ENCODE data around the gene KCNQ1. TPM values are rescaled to one million over a fixed set of nuclear protein-coding genes. Genes with fewer than 3 reads are reported as not detected.

The KCNQ1 gene
- total and polyA plus RNA-seq, 8 donors: 7.1 to 37.7 (median 9.9) TPM

DNA sequence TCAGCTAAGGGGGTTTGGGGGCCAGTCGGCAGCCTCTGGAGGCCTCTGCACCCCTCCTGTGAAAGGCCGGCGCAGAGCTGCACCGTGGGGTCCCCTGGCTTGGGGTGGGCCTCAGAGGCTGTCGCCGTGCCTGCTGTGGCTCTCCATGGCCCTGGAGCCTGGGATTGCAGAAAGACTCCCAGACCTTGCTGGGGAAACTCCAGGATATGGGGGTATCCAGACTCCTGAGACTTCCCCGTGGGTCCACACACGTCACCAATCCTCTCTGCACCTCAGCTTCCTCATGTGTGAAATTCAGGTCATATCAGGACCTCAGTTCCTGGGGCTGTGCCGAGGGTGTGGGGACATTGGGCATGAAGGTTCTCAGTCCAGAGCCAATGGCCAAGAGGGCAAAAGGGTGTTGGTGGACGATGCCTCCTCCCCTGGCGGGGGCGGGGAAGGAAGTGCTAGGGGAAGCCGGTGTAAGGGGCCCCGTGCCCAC is 97.1 kb downstream of the KCNQ1 start:
- TF ChIP-seq, protein P1, sequence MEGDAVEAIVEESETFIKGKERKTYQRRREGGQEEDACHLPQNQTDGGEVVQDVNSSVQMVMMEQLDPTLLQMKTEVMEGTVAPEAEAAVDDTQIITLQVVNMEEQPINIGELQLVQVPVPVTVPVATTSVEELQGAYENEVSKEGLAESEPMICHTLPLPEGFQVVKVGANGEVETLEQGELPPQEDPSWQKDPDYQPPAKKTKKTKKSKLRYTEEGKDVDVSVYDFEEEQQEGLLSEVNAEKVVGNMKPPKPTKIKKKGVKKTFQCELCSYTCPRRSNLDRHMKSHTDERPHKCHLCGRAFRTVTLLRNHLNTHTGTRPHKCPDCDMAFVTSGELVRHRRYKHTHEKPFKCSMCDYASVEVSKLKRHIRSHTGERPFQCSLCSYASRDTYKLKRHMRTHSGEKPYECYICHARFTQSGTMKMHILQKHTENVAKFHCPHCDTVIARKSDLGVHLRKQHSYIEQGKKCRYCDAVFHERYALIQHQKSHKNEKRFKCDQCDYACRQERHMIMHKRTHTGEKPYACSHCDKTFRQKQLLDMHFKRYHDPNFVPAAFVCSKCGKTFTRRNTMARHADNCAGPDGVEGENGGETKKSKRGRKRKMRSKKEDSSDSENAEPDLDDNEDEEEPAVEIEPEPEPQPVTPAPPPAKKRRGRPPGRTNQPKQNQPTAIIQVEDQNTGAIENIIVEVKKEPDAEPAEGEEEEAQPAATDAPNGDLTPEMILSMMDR (IDR thresholded peaks at IDR 0.05): no peak
- Histone ChIP-seq H3K27ac (no peak overlapping the region), H3K27me3 (no peaks in the 10 kb centered on the region), H3K36me3 (no peaks in the 10 kb centered on the region), H3K4me3 (no peak overlapping the region), H3K9me3 (no peaks in the 10 kb centered on the region), H3K4me1 (no peaks in the 10 kb centered on the region)
- DNase-seq (peak in 2 of 4 donors; percentile 23 to 54), ATAC-seq (no peak)
- intact Hi-C loops (cut with DNase I): no loop called here

DNA sequence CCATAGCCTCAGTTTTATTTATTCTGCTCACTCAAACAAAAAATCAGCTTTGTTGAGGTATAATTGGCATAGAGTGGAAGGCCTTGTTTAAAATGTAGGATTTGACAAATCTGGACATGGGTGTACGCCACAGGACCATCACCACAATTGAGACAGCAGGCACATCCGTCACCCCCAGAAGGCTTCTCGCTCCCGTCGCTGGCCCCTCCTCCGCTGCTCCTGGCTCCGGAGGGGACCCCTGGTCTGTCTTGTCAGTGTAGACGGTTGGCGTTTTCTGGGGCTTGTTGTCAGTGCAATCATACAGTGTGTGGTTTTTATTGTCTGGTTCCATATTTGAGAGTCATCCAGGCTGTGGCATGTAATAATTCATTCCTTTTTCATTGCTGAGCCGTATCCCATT is 97.6 kb downstream of the KCNQ1 start:
- DNase-seq (peak in 1 of 4 donors; percentile 37), ATAC-seq (no peak)
- no peaks in the 10 kb centered on the region for H3K9me3 ChIP-seq
- no peak overlapping the region for H3K4me3 ChIP-seq
- H3K36me3 ChIP-seq: no peaks in the 10 kb centered on the region
- TF ChIP-seq, protein P1 (IDR thresholded peaks at IDR 0.05): no peak
- no peaks in the 10 kb centered on the region for H3K4me1 ChIP-seq
- H3K27ac ChIP-seq: no peak overlapping the region
- intact Hi-C loops (cut with DNase I): no loop called here
- H3K27me3 ChIP-seq: no peaks in the 10 kb centered on the region

DNA sequence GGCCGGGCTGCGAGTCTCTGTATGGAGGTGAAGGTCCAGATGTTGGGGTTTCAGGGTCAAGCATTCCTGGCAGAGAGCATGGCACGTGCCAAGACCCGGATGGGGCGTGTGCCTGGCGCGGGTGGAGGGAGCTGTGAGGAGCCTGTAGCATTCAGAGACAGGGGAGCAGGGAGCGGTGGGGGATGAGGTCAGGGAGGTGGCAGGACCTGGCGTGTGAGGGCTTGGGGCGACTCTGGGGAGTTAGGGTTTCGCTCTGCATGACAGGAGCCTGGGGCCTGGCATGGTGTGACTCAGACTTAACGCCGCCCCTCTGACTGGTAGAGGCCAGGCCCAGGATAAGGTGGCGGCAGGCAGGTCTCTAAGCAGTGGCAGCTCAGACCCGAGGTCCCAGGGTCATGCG is 103.0 kb downstream of the KCNQ1 start:
- no peaks in the 10 kb centered on the region for H3K36me3 ChIP-seq
- no peaks in the 10 kb centered on the region for H3K4me1 ChIP-seq
- TF ChIP-seq, protein P1 (IDR thresholded peaks at IDR 0.05): no peak
- no peak overlapping the region for H3K27ac ChIP-seq
- no peaks in the 10 kb centered on the region for H3K9me3 ChIP-seq
- no peak for ATAC-seq
- peak in 1 of 4 donors; percentile 19 for DNase-seq
- intact Hi-C loops (cut with DNase I): no loop called here
- H3K27me3 ChIP-seq: no peaks in the 10 kb centered on the region
- no peak overlapping the region for H3K4me3 ChIP-seq

DNA sequence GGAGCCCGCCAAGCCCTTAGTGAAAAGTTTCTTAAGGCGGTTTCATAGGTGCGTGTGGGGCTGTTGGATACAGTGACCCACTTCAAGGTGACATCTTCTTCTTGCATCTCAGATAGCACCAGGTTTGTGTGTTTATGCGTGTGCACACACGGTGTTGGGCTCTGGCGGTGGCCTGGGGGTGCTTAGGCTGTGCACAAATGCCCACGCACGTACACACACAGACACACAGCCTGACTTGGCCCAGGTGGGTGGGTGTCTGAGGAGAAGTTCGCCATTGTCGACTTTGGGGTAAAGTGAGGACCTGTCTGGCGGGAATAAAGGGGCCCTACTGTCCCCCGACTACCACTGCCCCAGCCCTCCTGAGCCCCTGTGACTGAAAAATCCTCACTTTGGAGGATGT is 103.8 kb downstream of the KCNQ1 start:
- peaks cover 0 to 5% of the 10 kb centered on the region in 2 donors for H3K4me1 ChIP-seq
- ATAC-seq (no peak), DNase-seq (peak in 1 of 4 donors; percentile 5)
- no peaks in the 10 kb centered on the region for H3K36me3 ChIP-seq
- intact Hi-C loops (cut with DNase I): no loop called here
- no peak overlapping the region for H3K27ac ChIP-seq
- no peaks in the 10 kb centered on the region for H3K9me3 ChIP-seq
- H3K27me3 ChIP-seq: no peaks in the 10 kb centered on the region
- TF ChIP-seq, protein P1 (IDR thresholded peaks at IDR 0.05): no peak
- H3K4me3 ChIP-seq: no peak overlapping the region

DNA sequence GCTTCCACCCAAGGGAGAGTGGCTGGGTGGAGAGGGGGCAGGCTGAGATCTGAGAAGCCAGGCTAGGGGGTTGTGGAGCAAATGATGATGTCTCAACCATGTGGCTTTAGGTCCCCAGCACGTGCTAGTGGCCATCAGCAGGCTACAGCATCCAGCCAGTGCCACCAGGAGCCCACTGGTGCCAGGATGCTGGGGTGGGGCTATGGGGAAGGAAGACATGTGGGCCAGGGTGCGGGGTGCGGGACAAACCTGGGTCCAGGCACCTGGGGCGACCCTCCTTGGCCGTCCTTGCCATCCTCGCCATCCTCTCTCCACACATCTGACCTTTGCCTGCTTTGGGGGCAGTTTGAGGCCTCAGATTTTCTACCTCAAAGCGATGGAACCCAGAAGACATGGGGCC is 104.3 kb downstream of the KCNQ1 start:
- H3K9me3 ChIP-seq: no peaks in the 10 kb centered on the region
- H3K27me3 ChIP-seq: no peaks in the 10 kb centered on the region
- no peak overlapping the region for H3K4me3 ChIP-seq
- TF ChIP-seq, protein P1 (IDR thresholded peaks at IDR 0.05): no peak
- DNase-seq: peak in 1 of 4 donors; percentile 10
- intact Hi-C loops (cut with DNase I): no loop called here
- no peak overlapping the region for H3K27ac ChIP-seq
- no peak for ATAC-seq
- peaks cover 0 to 6% of the 10 kb centered on the region in 2 donors for H3K4me1 ChIP-seq
- no peaks in the 10 kb centered on the region for H3K36me3 ChIP-seq
